ENCODE data around the gene ULK3.

The ULK3 gene

DNA sequence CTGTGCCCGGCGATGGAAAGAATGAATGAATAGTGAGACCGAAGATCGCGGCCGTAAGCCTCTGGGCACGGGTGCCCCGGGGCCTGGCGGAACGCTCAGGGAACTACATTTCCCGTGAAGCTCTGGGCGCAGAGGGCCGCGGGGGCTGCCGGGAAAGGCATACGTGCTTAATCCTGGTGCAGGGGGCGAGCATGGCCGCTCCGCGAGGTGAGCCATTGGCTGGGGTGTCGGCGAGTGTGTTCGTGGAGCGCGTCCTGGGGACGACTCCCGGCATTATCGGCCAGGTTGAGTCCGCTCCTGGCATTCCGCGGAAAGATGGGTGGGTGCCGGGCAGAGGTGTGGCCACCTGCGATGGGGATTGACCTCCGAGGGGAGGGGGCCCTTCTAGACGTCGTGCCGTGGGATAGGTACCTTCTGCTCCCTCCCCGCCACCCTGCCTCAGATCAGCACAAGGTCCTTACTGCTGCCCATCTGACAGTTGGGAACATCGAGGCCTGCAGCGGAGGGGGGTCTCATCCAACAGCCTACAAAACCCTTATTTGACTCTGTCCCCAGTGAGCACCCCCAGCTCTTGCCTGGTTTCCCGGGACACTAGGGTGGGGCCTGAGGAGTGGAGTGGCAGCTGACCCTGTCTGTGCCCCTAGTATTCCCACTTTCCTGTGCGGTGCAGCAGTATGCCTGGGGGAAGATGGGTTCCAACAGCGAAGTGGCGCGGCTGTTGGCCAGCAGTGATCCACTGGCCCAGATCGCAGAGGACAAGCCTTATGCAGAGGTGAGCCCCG lies 47.1 kb upstream of the ULK3 start, which contains the start of gene MPI (continued):
- TF ChIP-seq BCL11A (tag by site-specific recombination; IDR thresholded peaks at IDR 0.05; ENCODE audit: low read depth) (0 out of 2 replicates have a peak, but pooled peaks have one; percentile 60), ZNF274 (IDR thresholded peaks at IDR 0.05; ENCODE audit: low read length) (no peak), ZNF274 (tag by site-specific recombination; IDR thresholded peaks at IDR 0.05; ENCODE audit: borderline replicate concordance) (no peak), ZNF624 (tag by site-specific recombination; IDR thresholded peaks at IDR 0.05) (no peak), ZNF146 (tag by site-specific recombination; IDR thresholded peaks at IDR 0.05) (peak; percentile 39; the same call in 1 of the 2 replicates), ZFP69B (tag by site-specific recombination; IDR thresholded peaks at IDR 0.05) (peak; percentile 88), ZNF416 (tag by site-specific recombination; IDR thresholded peaks at IDR 0.05) (0 out of 2 replicates have a peak, but pooled peaks have one; percentile 62), ZEB2 (tag by site-specific recombination; IDR thresholded peaks at IDR 0.05) (peak; percentile 75), ZNF707 (tag by site-specific recombination; IDR thresholded peaks at IDR 0.05) (no peak), ZNF785 (tag by site-specific recombination; IDR thresholded peaks at IDR 0.05) (no peak), ZNF621 (tag by site-specific recombination; IDR thresholded peaks at IDR 0.05) (no peak), IKZF3 (tag by site-specific recombination; IDR thresholded peaks at IDR 0.05) (no peak), ZNF394 (tag by site-specific recombination; IDR thresholded peaks at IDR 0.05; ENCODE audit: borderline replicate concordance) (peak; percentile 36; the same call in 1 of the 2 replicates), KLF9 (tag by site-specific recombination; IDR thresholded peaks at IDR 0.05; ENCODE audit: low read depth) (peak; percentile 62; the same call in 1 of the 2 replicates), HOXC10 (CRISPR knock-in tag; IDR thresholded peaks at IDR 0.05) (no peak), KLF10 (tag by site-specific recombination; IDR thresholded peaks at IDR 0.05) (peak; percentile 51), SP7 (tag by site-specific recombination; IDR thresholded peaks at IDR 0.05) (peak; percentile 89), ZNF561 (tag by site-specific recombination; IDR thresholded peaks at IDR 0.05; ENCODE audit: borderline replicate concordance) (peak; percentile 68; the same call in 1 of the 2 replicates), SCRT2 (tag by site-specific recombination; IDR thresholded peaks at IDR 0.05) (peak; percentile 36; the same call in 1 of the 2 replicates), ZNF585B (tag by site-specific recombination; IDR thresholded peaks at IDR 0.05) (no peak), ZNF335 (tag by site-specific recombination; conservative IDR thresholded peaks at IDR 0.05) (peak; percentile 100), MZF1 (tag by site-specific recombination; IDR thresholded peaks at IDR 0.05; ENCODE audit: borderline replicate concordance) (no peak), SCRT1 (tag by site-specific recombination; IDR thresholded peaks at IDR 0.05; ENCODE audit: borderline replicate concordance) (no peak), HOXA7 (CRISPR knock-in tag; IDR thresholded peaks at IDR 0.05; ENCODE audit: borderline replicate concordance) (no peak), ZNF302 (tag by site-specific recombination; IDR thresholded peaks at IDR 0.05; ENCODE audit: low read depth) (no peak), ZNF600 (tag by site-specific recombination; IDR thresholded peaks at IDR 0.05) (0 out of 2 replicates have a peak, but pooled peaks have one; percentile 62), PRDM1 (tag by site-specific recombination; IDR thresholded peaks at IDR 0.05) (no peak), ZNF544 (tag by site-specific recombination; IDR thresholded peaks at IDR 0.05) (no peak), ZNF596 (tag by site-specific recombination; IDR thresholded peaks at IDR 0.05) (no peak), ZNF777 (tag by site-specific recombination; IDR thresholded peaks at IDR 0.05; ENCODE audit: borderline replicate concordance) (no peak; the same call in 1 of the 2 replicates), ELK4 (IDR thresholded peaks at IDR 0.05; ENCODE audit: borderline replicate concordance, low read depth, low read length) (no peak)
- TF ChIP-seq, protein P1, sequence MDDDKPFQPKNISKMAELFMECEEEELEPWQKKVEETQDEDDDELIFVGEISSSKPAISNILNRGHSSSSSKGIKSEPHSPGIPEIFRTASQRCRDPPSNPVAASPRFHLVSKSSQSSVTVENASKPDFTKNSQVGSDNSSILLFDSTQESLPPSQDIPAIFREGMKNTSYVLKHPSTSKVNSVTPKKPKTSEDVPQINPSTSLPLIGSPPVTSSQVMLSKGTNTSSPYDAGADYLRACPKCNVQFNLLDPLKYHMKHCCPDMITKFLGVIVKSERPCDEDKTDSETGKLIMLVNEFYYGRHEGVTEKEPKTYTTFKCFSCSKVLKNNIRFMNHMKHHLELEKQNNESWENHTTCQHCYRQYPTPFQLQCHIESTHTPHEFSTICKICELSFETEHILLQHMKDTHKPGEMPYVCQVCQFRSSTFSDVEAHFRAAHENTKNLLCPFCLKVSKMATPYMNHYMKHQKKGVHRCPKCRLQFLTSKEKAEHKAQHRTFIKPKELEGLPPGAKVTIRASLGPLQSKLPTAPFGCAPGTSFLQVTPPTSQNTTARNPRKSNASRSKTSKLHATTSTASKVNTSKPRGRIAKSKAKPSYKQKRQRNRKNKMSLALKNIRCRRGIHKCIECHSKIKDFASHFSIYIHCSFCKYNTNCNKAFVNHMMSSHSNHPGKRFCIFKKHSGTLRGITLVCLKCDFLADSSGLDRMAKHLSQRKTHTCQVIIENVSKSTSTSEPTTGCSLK (tag by site-specific recombination; IDR thresholded peaks at IDR 0.05) = no peak
- TF ChIP-seq, protein P2, sequence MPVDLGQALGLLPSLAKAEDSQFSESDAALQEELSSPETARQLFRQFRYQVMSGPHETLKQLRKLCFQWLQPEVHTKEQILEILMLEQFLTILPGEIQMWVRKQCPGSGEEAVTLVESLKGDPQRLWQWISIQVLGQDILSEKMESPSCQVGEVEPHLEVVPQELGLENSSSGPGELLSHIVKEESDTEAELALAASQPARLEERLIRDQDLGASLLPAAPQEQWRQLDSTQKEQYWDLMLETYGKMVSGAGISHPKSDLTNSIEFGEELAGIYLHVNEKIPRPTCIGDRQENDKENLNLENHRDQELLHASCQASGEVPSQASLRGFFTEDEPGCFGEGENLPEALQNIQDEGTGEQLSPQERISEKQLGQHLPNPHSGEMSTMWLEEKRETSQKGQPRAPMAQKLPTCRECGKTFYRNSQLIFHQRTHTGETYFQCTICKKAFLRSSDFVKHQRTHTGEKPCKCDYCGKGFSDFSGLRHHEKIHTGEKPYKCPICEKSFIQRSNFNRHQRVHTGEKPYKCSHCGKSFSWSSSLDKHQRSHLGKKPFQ (tag by site-specific recombination; IDR thresholded peaks at IDR 0.05) = 0 out of 2 replicates have a peak, but pooled peaks have one; percentile 30
- TF ChIP-seq, protein P3, sequence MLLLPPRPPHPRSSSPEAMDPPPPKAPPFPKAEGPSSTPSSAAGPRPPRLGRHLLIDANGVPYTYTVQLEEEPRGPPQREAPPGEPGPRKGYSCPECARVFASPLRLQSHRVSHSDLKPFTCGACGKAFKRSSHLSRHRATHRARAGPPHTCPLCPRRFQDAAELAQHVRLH (tag by site-specific recombination; IDR thresholded peaks at IDR 0.05) = peak; percentile 79
- TF ChIP-seq, protein P4, sequence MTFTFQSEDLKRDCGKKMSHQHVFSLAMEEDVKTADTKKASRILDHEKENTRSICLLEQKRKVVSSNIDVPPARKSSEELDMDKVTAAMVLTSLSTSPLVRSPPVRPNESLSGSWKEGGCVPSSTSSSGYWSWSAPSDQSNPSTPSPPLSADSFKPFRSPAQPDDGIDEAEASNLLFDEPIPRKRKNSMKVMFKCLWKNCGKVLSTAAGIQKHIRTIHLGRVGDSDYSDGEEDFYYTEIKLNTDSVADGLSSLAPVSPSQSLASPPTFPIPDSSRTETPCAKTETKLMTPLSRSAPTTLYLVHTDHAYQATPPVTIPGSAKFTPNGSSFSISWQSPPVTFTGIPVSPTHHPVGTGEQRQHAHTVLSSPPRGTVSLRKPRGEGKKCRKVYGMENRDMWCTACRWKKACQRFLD (tag by site-specific recombination; IDR thresholded peaks at IDR 0.05) = no peak
